ENCODE results near the gene SND1.

DNA sequence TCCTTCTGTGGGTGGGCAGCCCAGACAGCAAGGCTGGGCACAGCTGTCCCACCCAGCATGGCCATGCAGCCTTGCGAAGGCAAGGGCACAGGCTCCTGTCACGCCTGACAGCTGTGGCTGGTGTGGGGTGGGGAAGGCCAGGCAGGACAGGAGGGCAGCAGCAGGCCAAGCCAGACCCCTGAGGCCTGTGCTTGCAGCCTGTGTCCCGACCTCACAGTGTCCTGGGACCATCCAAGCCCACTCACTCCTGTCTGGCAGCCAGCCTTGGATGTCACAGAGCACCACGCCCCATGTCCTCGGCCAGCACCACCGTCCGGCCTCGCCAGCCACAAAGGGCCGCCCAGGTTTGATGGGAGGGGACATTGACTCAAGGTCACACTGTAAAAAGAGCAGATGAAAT is 464.7 kb downstream of the SND1 start:
- no peak for TF ChIP-seq EZH2 (IDR thresholded peaks at IDR 0.05; ENCODE audit: low read length, missing control alignments)
- TF ChIP-seq, protein P1, sequence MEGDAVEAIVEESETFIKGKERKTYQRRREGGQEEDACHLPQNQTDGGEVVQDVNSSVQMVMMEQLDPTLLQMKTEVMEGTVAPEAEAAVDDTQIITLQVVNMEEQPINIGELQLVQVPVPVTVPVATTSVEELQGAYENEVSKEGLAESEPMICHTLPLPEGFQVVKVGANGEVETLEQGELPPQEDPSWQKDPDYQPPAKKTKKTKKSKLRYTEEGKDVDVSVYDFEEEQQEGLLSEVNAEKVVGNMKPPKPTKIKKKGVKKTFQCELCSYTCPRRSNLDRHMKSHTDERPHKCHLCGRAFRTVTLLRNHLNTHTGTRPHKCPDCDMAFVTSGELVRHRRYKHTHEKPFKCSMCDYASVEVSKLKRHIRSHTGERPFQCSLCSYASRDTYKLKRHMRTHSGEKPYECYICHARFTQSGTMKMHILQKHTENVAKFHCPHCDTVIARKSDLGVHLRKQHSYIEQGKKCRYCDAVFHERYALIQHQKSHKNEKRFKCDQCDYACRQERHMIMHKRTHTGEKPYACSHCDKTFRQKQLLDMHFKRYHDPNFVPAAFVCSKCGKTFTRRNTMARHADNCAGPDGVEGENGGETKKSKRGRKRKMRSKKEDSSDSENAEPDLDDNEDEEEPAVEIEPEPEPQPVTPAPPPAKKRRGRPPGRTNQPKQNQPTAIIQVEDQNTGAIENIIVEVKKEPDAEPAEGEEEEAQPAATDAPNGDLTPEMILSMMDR (conservative IDR thresholded peaks at IDR 0.05 in 1 of 2, IDR thresholded peaks at IDR 0.05 in 1 of 2; ENCODE audit: low read depth in 1 of 2, low read length in 2 of 2) = no peak
